Measurements from ENCODE around the gene OXA1L. TPM values are rescaled to one million over a fixed set of nuclear protein-coding genes. Genes with fewer than 3 reads are reported as not detected.
"Not testable (repeated sequence)": the region's sequence is repeated elsewhere in the genome, so short reads cannot be mapped to it uniquely, and the experiment has no call there.

OXA1L gene
- total RNA-seq, 1 donor from 2014 or later = 68.3 TPM

DNA sequence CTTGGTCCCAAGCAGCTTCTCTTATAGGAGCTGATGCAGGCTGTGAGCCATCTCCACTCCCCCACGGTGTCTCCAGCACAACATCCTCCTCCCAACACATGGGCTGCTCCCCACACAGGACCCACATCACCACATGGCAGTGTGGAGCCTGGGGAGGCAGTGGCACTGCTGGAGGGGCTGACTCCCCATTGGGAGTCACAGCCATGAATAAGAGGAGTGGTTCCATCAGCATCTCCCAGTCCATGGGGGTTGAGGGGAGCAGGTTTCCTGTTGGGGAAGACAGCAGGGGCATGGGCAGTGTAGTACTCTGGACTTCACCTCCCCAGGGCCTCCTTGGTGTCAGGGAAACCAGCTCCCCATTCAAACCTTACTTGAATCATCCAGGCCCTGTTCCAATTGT, 40.5 kb upstream of the OXA1L start:
- no peaks in the 10 kb centered on the region for H3K4me1 ChIP-seq
- no peak overlapping the region for H3K27ac ChIP-seq
- no peaks in the 10 kb centered on the region for H3K27me3 ChIP-seq
- H3K4me3 ChIP-seq = no peak overlapping the region
- TF ChIP-seq, protein P1, sequence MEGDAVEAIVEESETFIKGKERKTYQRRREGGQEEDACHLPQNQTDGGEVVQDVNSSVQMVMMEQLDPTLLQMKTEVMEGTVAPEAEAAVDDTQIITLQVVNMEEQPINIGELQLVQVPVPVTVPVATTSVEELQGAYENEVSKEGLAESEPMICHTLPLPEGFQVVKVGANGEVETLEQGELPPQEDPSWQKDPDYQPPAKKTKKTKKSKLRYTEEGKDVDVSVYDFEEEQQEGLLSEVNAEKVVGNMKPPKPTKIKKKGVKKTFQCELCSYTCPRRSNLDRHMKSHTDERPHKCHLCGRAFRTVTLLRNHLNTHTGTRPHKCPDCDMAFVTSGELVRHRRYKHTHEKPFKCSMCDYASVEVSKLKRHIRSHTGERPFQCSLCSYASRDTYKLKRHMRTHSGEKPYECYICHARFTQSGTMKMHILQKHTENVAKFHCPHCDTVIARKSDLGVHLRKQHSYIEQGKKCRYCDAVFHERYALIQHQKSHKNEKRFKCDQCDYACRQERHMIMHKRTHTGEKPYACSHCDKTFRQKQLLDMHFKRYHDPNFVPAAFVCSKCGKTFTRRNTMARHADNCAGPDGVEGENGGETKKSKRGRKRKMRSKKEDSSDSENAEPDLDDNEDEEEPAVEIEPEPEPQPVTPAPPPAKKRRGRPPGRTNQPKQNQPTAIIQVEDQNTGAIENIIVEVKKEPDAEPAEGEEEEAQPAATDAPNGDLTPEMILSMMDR (IDR thresholded peaks at IDR 0.05) = no peak
- no peaks in the 10 kb centered on the region for H3K36me3 ChIP-seq
- intact Hi-C loops (cut with DNase I) = no loop called here
- peaks cover 0 to 5% of the 10 kb centered on the region in 2 donors for H3K9me3 ChIP-seq
- no peak for DNase-seq (ENCODE audit: low spot score in 2 of 2)

DNA sequence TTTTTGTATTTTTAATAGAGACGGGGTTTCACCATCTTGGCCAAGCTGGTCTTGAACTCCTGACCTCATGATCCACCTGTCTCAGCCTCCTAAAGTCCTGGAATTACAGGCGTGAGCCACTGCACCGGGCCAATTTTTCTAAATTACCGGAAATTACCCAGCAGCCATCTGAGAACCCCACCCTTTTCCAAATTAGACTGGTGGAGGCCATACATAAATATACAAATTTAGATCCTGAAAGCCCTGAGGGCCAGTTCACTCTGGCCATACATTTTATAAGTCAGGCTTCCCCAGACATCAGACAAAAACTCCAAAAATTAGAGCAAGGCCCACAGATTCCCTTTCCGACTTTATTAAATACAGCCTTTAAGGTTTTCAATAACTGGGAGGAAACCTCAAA, 34.4 kb upstream of the OXA1L start:
- H3K27ac ChIP-seq; intact Hi-C loops (cut with DNase I); H3K27me3 ChIP-seq; H3K36me3 ChIP-seq; DNase-seq (ENCODE audit: low spot score in 2 of 2); H3K4me3 ChIP-seq; H3K4me1 ChIP-seq; H3K9me3 ChIP-seq: not testable (repeated sequence)

DNA sequence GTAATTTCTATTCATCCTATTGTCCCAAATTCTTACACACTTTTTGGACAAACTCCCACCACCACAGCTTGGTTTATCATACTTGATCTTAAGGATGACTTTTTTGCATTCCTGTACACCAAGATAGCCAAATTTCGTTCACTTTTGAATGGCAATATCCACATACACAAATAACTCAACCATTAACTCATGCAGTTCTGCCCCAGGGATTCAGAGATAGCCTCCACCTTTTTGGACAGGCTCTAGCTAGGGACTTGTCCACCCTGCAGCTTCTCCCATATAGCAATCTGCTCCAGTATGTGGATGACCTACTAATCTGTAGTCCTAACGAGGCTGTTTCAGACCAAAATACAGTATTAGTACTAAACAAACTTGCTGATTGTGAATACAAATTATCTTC, 32.7 kb upstream of the OXA1L start:
- intact Hi-C loops (cut with DNase I) = no loop called here
- DNase-seq (ENCODE audit: low spot score in 2 of 2) = no peak
- TF ChIP-seq, protein P1 (IDR thresholded peaks at IDR 0.05) = no peak
- no peaks in the 10 kb centered on the region for H3K27me3 ChIP-seq
- H3K9me3 ChIP-seq = no peaks in the 10 kb centered on the region
- H3K4me1 ChIP-seq = no peaks in the 10 kb centered on the region
- H3K36me3 ChIP-seq = no peaks in the 10 kb centered on the region
- no peak overlapping the region for H3K27ac ChIP-seq
- no peak overlapping the region for H3K4me3 ChIP-seq

DNA sequence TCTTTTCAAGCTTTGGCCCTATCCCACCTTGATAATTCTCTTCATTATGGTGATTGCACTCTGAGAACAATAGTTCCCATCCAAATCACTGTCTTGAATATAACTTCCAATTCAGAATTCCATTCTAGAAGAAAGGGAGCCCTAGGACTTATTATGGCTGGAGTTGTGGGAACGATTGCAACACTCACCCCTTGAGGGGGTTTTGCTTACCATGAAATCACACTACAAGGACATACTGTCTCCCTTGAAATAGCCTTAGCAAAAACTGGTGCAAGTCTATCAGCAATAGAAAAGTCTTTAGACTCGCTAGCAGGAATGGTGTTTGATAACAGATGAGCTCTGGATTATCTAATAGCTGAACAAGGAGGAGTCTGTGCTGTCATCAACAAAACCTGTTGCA, 31.4 kb upstream of the OXA1L start:
- Histone ChIP-seq H3K4me1 (no peaks in the 10 kb centered on the region), H3K9me3 (no peaks in the 10 kb centered on the region), H3K4me3 (no peak overlapping the region), H3K36me3 (no peaks in the 10 kb centered on the region), H3K27me3 (no peaks in the 10 kb centered on the region), H3K27ac (no peak overlapping the region)
- TF ChIP-seq, protein P1 (IDR thresholded peaks at IDR 0.05) = no peak
- DNase-seq (ENCODE audit: low spot score in 2 of 2) = no peak
- intact Hi-C loops (cut with DNase I) = no loop called here

DNA sequence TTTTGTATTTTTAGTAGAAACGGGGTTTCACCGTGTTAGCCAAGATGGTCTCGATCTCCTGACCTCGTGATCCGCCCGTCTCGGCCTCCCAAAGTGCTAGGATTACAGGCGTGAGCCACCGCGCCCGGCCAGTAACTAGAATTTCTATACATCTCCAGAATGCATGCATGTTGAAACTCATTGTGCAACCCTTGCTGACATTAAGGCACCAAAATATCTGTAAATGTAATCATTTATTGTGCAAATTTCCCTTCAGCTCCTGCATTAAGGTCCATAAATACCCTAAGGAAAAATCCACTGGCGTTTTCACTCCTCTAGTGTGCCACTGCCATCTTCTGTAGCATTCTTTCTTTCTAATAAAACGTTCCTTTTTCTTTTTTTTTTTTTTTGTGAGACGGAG, 30.1 kb upstream of the OXA1L start:
- intact Hi-C loops (cut with DNase I); H3K4me3 ChIP-seq; H3K36me3 ChIP-seq; DNase-seq (ENCODE audit: low spot score in 2 of 2); H3K27ac ChIP-seq; H3K9me3 ChIP-seq; H3K4me1 ChIP-seq; H3K27me3 ChIP-seq: not testable (repeated sequence)

DNA sequence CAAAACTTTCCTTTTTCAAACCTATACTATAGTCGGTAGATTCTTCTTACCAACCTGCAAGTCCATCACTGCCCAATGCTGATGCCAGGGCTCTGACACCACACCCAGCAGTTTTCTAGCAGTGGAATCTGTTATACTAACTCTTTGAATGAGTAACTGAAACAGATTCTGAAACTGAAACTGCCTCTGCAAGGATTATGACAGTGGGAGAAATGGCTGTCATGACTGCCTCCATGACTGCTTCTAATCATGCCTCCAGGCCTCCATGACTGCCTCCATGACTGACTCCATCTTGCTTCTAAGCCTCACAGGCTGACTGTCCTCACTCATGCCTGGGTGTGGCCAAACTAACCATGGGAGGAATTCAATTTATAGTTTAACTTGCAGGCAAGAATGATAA, 29.4 kb upstream of the OXA1L start:
- no peak overlapping the region for H3K4me3 ChIP-seq
- no peaks in the 10 kb centered on the region for H3K27me3 ChIP-seq
- no peaks in the 10 kb centered on the region for H3K4me1 ChIP-seq
- no peak overlapping the region for H3K27ac ChIP-seq
- intact Hi-C loops (cut with DNase I) = no loop called here
- no peaks in the 10 kb centered on the region for H3K36me3 ChIP-seq
- TF ChIP-seq, protein P1 (IDR thresholded peaks at IDR 0.05) = no peak
- no peak for DNase-seq (ENCODE audit: low spot score in 2 of 2)
- H3K9me3 ChIP-seq = no peaks in the 10 kb centered on the region

DNA sequence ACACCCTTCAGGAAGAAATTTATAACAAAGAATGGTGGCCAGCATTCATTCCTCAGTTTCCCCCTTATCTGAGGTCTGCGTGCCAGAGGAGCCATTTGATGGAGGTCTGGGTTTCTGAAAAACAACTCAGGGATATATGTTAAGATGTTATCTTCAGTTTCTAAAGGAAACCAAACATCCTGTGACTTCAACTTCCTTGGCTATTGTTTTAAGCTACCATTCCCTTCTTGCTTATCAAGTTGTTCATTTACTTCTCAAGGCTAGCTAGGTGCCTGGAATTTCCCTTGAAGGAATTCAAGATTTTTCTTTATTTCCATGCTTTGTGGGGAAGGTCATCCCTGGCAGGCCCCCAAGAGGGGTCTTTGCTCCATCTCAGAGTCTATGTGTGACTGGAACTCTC, 27.1 kb upstream of the OXA1L start:
- H3K9me3 ChIP-seq = no peaks in the 10 kb centered on the region
- intact Hi-C loops (cut with DNase I) = no loop called here
- H3K36me3 ChIP-seq = no peaks in the 10 kb centered on the region
- H3K27me3 ChIP-seq = no peaks in the 10 kb centered on the region
- no peak overlapping the region for H3K27ac ChIP-seq
- H3K4me3 ChIP-seq = no peak overlapping the region
- no peak for DNase-seq (ENCODE audit: low spot score in 2 of 2)
- TF ChIP-seq, protein P1 (IDR thresholded peaks at IDR 0.05) = no peak
- H3K4me1 ChIP-seq = no peaks in the 10 kb centered on the region
